ENCODE results near the gene TMEM130.

DNA sequence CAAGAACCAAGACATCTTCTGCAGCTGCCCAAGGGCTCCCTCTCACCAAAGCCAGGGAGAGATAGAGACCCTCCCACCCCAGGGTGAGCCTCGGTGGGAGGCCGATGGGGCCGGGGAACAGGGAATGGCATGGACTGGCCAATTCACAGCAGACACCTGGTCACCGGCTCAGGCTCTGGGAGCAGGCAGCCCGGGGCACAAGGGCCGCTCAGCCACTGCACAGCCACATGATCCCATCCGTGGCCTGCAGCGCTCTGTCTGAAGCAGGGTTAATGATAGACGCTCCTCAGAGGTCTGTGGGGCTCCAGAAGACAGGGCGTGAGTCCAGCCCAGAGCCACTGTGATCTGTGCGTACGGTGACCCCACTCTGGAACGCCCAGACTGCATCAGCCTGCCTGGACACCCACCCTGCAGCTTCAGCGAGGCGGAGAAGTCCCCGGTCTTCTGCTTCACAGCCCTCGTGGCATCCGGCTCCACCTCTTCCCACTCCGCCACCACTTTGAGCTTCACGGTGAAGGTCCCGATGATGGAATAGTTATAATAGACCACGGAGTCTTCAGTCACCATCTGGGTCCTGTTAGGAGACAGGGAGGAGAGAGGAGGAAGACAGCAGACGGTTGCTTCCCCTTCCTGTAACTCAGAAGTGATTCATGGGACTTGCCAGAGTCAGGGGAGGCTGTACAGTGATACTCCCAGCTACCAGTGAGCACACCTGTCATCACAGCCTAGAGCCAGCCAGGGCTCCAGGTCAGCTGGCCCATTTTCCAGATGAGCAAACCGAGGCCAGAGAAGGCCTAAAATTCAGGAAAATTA, 14.0 kb downstream of the TMEM130 start:
- TF ChIP-seq, protein P1, sequence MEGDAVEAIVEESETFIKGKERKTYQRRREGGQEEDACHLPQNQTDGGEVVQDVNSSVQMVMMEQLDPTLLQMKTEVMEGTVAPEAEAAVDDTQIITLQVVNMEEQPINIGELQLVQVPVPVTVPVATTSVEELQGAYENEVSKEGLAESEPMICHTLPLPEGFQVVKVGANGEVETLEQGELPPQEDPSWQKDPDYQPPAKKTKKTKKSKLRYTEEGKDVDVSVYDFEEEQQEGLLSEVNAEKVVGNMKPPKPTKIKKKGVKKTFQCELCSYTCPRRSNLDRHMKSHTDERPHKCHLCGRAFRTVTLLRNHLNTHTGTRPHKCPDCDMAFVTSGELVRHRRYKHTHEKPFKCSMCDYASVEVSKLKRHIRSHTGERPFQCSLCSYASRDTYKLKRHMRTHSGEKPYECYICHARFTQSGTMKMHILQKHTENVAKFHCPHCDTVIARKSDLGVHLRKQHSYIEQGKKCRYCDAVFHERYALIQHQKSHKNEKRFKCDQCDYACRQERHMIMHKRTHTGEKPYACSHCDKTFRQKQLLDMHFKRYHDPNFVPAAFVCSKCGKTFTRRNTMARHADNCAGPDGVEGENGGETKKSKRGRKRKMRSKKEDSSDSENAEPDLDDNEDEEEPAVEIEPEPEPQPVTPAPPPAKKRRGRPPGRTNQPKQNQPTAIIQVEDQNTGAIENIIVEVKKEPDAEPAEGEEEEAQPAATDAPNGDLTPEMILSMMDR (conservative IDR thresholded peaks at IDR 0.05; ENCODE audit: low read length): no peak
- no peak for TF ChIP-seq EZH2phosphoT487 (IDR thresholded peaks at IDR 0.05; ENCODE audit: borderline replicate concordance)
